Eye (tissue), 1 donor: ENCODE data around the gene SYS1.

ENCODE experiments used
- DNase-seq: peaks from one replicate; pipeline ENCODE4 v3.0.0-alpha.2; 2015

The SYS1 gene

GRCh38 chr20:45362804-45363610 is at the start of gene SYS1:
SYS1 (plus strand) TSS chr20:45363156; CDS start chr20:45363532, 376 bp downstream.
- peak; percentile 100 for DNase-seq

DNA sequence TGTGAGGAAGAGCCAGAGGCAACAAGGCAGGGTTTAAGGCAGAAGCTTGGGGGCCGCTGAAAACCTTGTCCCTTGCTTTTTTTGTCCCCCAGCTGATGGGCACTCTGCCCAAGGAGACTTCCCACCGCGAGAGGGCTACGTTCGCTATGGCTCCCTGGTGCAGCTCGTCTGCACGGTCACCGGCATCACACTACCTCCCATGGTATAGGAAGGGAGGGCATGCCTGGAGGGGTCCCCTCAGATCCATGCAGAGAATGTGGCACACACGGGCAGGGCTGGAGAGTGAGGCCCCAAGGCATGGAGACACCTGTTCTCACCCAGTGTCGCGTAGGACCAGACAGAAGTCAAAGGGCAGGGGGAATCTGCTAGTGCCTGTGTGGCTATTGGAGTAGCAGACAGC is 49.0 kb upstream of the SYS1 start:
- DNase-seq = no peak

DNA sequence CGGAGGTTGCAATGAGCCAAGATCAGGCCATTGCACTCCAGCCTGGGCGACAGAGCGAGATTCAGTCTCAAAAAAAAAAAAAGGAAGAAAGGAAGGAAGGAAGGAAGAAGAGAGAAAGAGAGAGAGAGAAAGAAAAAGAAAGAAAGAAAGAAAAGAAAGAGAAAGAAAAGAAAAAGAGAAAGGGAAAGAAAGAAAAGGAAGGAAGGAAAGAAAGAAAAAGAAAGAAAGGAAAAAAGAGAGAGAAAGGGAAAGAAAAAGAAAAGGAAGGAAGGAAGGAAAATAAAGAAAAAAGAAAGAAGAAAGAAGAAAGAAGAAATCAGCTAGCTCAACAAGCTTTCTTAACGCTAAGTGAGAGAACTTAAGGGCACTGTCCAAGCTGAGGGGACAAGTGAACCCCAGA is 47.3 kb upstream of the SYS1 start:
- no peak for DNase-seq

GRCh38 chr20:45316150-45317080 is 46.5 kb upstream of the SYS1 start:
- DNase-seq = no peak

- DNase-seq = no peak
These were observed 45.1 kb upstream of the SYS1 start for GRCh38 chr20:45317826-45318225.

DNA sequence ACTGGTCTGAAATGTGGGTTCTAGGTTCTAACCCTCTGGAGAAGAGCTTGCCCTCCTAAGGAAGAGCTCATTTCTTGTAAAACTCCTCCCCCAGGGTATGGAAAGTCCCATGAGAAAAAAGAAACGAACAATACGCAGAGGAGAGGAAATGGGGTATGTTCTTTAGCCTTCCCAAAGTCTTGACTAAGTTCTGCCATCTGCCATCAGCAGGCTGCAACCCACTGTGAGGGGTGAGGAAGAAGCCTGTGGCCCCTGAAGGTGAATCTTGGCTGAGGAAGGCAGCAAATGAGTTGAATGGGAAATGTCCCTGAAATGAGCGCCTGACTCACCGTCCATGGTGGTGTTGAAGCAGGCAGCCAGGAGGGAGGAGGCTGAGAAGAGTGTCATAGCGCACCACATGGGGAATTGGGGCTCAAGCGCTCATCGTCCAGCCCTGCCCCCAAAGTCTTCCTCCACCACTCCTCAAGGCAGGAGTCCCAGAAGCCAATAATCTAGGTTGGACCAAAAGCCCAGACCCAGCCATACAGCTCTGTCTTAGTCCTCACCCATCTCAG is 44.5 kb upstream of the SYS1 start:
- DNase-seq = no peak

DNA sequence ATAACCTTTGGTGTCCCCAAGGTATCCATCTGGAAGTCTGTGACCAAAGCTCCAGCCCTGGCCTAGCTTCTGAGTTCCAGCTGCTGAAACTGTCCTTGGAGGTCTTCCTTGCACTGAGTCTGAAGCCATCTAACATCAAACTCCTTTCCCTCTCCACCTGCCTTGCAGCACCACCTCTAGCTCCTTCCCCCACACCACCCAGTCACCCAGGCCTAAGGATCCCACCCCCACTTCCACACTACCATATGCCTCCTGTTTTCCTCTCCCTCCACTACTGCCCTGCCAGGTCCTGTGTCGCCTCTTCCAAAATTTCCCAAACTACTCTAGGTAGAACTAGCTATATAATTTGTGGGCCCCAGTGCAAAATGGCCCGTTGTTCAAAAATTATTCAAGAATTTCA is 44.0 kb upstream of the SYS1 start:
- DNase-seq = no peak

DNA sequence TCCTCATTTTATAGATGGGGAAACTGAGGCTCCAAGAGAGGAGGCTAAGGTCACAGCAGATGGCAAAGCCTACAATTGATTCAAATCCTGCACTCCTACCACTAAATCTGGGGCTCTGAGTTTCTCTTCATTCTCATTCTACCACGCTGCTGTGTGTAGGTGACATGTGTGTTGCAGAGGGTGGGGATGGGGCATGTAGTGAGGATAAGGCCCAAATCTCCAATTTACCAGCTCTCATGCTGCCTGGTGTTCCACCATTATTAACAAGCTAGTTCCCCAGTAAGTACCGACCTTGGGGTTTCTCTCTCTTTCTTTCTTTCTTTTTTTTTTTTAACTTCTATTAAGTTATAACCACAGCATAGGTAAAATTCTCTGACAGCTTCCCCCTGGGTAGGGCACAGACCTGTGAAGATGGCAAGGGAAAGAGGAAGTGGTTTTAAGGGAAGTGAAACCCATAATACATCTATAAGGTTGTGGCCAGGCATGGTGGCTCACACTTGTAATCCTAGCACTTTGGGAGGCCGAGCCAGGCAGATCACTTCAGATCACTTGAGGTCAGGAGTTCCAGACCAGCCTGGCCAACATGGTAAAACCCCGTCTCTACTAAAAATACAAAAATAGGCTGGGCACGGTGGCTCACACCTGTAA is 41.9 kb upstream of the SYS1 start:
- no peak for DNase-seq

DNA sequence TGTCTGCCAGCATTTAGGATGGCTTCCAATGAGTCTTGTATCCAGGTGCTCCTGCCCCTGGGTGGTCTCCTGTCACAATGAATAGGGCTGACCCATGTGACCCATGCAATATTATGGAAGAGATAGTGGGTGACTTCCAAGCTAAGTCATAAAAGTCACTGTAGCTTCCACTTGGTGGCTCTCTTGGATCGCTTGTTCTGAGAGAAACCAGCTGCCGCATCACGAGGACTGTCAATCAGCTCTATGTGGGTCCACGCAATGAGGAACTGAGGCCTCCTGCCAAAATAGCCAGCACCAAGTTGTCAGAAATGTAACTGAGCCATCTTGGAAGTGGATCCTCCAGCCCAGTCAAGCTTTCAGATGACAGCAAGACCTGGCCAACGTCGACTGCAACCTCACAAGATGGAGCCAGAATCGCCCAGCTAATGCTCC is 40.0 kb upstream of the SYS1 start:
- DNase-seq = peak; percentile 30

- no peak for DNase-seq
These were observed 39.2 kb upstream of the SYS1 start for GRCh38 chr20:45323731-45324130.

DNA sequence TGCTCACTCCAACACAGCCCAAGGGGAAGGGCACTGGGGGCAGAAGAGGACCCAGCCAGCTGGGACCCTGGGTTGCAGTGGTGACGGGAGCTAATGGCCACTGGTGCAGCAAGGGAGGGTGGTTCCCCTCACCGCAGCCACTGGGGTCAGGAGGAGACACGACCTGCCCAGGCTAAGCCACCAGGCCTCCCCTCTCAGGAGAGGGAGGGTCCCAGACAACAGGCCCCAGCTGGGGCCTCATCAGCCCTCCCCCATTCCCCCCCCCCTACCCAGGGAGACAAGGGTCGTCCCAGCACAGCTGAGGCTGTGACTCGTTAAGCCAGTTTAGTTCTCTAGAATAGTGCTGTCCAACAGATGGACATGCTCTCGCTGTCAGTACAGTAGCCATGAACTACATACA is 37.6 kb upstream of the SYS1 start:
- peak; percentile 61 for DNase-seq

DNA sequence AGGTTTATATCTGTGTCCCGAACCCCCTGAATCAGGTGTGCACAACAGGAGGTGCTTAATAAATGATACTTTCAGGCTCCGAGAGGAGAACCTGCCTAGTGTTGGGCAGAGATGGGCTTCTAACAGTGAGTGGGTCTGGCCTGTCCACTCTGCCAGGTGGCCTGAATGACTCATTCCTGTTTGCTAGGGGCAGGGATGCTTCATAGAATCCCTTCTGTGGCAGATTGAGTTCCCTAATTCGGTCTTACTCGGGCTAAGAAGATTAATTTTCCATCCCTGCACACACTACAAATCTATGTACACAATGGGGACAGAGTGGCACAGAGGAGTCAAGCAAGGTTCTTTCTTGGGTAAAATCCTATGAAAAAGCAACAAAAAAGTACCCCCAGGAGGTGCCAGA is 34.5 kb upstream of the SYS1 start:
- DNase-seq = no peak

GRCh38 chr20:45329497-45330319 is 33.2 kb upstream of the SYS1 start:
- DNase-seq = no peak

DNA sequence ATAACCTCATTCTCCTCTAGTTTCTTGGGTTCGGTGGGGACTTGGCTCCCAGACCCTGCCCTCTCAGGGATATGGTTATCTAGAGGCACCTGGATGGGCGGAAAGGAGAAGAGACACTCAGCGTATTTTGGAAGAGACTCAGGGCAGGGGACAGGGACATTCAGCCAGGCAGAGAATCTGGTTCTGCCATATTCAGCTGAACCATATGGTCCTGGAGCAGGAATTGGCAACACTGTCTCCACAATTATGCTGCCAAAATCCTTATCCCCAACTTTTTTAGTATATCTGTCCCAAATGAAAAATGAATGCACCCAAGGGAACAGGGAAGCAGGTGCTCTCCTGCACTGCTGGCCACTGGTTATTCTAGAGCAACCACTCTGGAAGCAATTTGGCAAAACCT is 32.5 kb upstream of the SYS1 start:
- DNase-seq = no peak

DNA sequence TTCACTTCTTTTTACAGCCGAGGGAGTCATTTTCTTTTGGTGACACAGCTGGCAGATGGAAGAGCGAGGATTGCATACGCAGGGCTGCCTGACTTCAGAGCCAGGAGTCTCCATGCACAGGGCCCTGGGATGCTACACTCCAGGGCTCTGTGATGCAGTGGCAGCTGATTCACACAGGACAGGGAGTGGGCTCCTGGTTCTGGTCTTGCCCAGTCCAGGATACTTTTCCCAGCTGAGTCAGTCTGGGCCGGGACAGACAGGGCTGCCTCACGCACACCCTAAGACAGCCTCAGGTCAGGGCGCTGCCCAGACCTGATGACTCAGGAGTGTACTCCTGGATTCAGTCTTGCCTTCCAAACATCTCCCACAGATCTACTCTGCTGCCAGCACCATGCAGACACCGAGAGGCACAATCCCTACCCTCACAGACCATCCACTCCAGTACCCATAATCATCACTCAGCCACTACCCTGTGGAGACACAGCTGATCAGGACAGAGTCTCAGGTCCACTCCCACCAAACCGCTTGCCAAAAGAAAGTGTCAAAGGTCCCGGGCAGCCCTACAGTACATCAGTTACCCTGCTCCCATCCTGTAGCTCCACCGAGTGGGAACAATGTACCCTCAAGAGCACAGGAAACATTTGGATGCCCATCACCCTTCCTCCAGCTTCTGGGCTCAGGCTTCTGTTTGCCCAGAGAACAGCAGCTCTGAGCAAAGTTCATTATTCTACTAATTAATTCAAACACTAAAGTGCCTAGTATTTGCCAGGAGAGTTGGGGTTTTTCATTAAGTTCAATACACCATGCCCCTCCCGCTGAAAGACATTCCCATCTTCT is 26.2 kb upstream of the SYS1 start:
- DNase-seq = no peak

DNA sequence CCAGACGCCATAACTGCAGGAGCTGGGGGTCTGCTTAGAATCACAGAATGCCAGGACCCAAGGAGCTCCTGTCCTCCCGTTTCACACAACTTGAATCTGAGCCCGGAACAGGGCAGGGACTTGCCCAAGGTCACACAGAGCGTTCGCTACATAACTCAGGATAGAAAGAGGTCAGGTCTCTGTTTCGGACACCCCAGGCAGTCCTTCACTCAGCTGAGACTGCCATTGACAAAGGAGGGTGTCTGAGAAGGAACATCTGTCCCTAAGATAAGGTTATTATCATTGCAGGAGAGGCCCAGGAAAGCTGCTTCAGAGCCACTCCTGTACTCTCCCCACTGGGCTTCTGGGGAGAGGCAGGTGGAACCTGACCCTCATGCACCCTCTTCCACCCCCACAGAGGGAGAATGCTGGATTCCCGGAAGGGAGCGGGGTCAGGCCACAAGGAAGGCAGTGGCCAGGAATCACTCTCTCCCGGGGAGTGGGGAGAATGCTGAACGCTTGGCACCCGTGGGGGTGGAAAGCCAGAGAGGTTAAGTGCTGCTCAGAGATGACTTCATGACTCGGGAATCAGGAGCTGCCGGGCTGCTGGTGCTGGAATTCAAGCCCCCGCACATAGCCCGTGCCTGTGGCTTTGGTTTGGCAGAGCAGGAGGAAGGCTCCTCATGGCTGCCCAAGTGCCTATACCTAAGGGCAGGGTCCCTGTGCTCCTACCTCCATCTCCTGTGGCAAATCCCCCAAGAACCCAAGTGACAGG is 25.4 kb upstream of the SYS1 start:
- DNase-seq = peak; percentile 24

- DNase-seq = peak; percentile 35
These were observed 24.6 kb upstream of the SYS1 start for GRCh38 chr20:45338121-45339030.

DNA sequence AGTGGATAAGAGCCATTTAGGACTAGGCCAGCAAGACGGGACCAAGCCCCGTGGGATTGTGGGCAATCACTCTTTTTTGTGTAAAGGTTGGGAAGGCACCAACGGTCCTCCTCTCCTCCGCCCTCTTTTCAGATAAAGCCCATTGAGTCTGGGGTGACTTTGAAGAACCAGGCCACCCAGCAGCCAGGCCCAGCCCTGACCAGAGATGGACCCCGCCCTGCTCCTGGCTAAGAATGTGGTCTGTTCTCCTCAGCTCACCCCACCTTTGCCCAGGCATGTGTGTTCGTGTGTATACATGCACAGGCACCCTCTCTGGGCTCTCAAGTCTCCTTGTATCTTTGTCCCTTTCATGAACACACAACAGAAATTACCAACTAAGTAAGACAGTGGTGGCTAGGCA is 23.9 kb upstream of the SYS1 start:
- DNase-seq = no peak

DNA sequence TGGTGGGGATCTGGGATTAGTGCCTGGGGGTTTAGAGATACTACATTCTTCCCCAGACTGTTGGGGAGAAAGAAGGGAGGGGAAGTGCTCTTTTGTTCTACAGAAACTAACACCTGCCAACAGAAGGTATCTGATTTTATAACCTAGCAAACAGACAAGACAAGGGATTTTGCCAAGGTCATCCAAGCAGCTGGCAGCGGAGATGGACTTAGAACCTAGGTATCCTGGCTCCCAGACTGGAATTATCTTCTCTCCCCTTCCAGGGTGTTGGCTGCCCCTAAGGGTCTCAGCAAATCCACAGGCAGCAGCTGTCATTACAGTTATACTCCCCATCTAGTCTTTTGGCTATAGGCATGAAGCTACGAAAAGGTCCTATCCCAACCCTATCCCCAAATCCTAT is 23.2 kb upstream of the SYS1 start:
- no peak for DNase-seq
